H1 (cell line): ENCODE data around the gene RASL10A. TPM values are rescaled to one million over a fixed set of nuclear protein-coding genes. Genes with fewer than 3 reads are reported as not detected.

Source experiments
- CHD2 ChIP-seq: IDR thresholded peaks from 2 replicates; pipeline ENCODE4 v1.6.1; 2012; ENCODE audit warnings: low read length, improper control_type of control experiment
- HDAC6 ChIP-seq: IDR thresholded peaks from one replicate; pipeline ENCODE4 v1.7.1; 2012; ENCODE audit warnings: low read depth, mild to moderate bottlenecking, inconsistent platforms, low read length, moderate library complexity
- SP2 ChIP-seq: IDR thresholded peaks from 2 replicates; pipeline ENCODE4 v1.6.1; 2012; ENCODE audit warnings: mild to moderate bottlenecking, low read length, inconsistent platforms
- polyA plus RNA-seq, 7 experiments: library from polyadenylated mRNA; depleted of rRNA in 3 of 7; stranded (reverse) in 5 of 7; unstranded in 2 of 7; fragments of >200 nt in 5 of 7; fragments of 200-250 nt in 2 of 7; gene quantifications; 1 replicate in 5 of 7; 2 replicates in 1 of 7; 4 replicates in 1 of 7; pipeline versions ENCODE4 v1.2.1 to v1.2.3, GENCODE V29; 2011 to 2013; ENCODE audit warnings: missing spikeins in 2 of 7, mixed read lengths in 2 of 7
- total RNA-seq: library from RNA; stranded (reverse); fragmentation: NEBNext Ultra II Directional; extraction: Animal tissue kit (Norgen Biotek cat#: 25700); gene quantifications from 2 replicates; pipeline ENCODE4 v1.2.1, GENCODE V29; 2021
- TF ChIP-seq, protein P1 (sequence below): IDR thresholded peaks from 2 replicates; pipeline ENCODE4 v1.6.1; 2012; ENCODE audit warnings: inconsistent platforms

Gene RASL10A
- total and polyA plus RNA-seq, 2 of the 8 experiments (the other 6 are each of a cell fraction or from before 2014, with no cell fraction given): 1.1 to 1.5 TPM

DNA sequence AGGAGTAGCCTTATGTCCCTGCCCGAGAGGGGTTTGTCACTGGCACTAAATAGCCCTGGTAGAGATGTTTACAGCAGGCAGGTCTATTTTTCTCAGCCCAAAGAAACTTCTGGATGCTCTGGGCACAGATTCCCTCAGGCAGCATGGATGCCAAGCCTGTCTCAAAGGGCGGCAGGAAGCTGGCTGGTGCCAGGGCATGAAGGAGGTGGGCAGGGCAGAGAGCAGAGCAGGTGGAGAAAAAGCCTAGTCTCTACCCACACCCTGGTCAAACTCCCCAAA, 13.2 kb downstream of the RASL10A start (continued):
- TF ChIP-seq HDAC6 (no peak), CHD2 (no peak), SP2 (no peak)
- TF ChIP-seq, protein P1, sequence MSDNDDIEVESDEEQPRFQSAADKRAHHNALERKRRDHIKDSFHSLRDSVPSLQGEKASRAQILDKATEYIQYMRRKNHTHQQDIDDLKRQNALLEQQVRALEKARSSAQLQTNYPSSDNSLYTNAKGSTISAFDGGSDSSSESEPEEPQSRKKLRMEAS: no peak
- TF ChIP-seq, all 59 proteins: peak for 0
